K562 (cell line): ENCODE measurements around the gene TSHR. TPM values are rescaled to one million over a fixed set of nuclear protein-coding genes. Genes with fewer than 3 reads are reported as not detected.

ENCODE experiments used
- ATAC-seq: fragments of 200-7000 bp; cut with Tn5 transposase; 3 replicates; pipeline ENCODE4 v1.9.1; 2020; ENCODE audit warnings: moderate library complexity
- BruUV-seq: library from RNA; stranded (reverse); fragments of 400-500 nt; replicated peaks from 2 replicates; lab custom pipeline; 2021; lab: Mats Ljungman, UMichigan
- CTCF ChIA-PET: fragments of 300-600 bp; formaldehyde crosslinking; extraction: SDS; loops from one replicate; lab custom pipeline; 2021; ENCODE audit warnings: low intra/inter-chr PET ratio; lab: Yijun Ruan, JAX
- POLR2A ChIA-PET: fragments of 300-600, 350-650 bp; sonication (Branson Sonifier 250); formaldehyde crosslinking; extraction: SDS; loops from one replicate; lab custom pipeline; 2021; ENCODE audit warnings: antibody characterized with exemption, inconsistent platforms; lab: Yijun Ruan, JAX
- DNase-seq, 4 experiments: peaks; one replicate each; pipeline versions ENCODE4 v3.0.0 to v3.0.0-alpha.2; 2011 to 2018; ENCODE audit warnings: low spot score in 3 of 4, mixed read lengths in 3 of 4; ENCODE audit errors: extremely low read depth in 1 of 4
- FAIRE-seq: peaks from 2 replicates; lab custom pipeline; 2011; peaks lifted over from hg19 to GRCh38; lab: Jason Lieb, UNC
- H2AFZ ChIP-seq: 2 replicates; pipeline ENCODE4 v1.6.0; 2011; ENCODE audit warnings: low read depth, low read length, control low read depth, inconsistent platforms
- H3K27ac ChIP-seq: fragments of 200-600 bp; 3 replicates; pipeline ENCODE4 v1.8.0; 2011; ENCODE audit warnings: low read depth, mild to moderate bottlenecking, control low read depth, inconsistent platforms, low read length, moderate library complexity, mixed read lengths; ENCODE audit errors: extremely low read depth
- H3K27me3 ChIP-seq, 2 experiments: fragments of 300-600 bp in 1 of 2; 2 replicates in 1 of 2; 3 replicates in 1 of 2; pipeline versions ENCODE4 v1.6.0 to v1.8.0; 2011; ENCODE audit warnings: inconsistent platforms in 2 of 2, low read length in 2 of 2, mild to moderate bottlenecking in 1 of 2, mixed read lengths in 1 of 2, moderate library complexity in 1 of 2; ENCODE audit not compliant: control insufficient read depth in 2 of 2, insufficient read depth in 2 of 2
- H3K36me3 ChIP-seq: fragments of 300-600 bp; 3 replicates; pipeline ENCODE4 v1.8.0; 2011; ENCODE audit warnings: mild to moderate bottlenecking, low read length, inconsistent platforms; ENCODE audit not compliant: control insufficient read depth, insufficient read depth
- H3K4me1 ChIP-seq, 2 experiments: fragments of 200-600 bp in 1 of 2; replicated peaks in 1 of 2; 2 replicates in 1 of 2; 3 replicates in 1 of 2; pipeline versions ENCODE4 v1.5.1 to v1.8.0; 2011; ENCODE audit warnings: inconsistent platforms in 2 of 2, low read length in 2 of 2, mild to moderate bottlenecking in 1 of 2, mixed read lengths in 1 of 2, moderate library complexity in 1 of 2; ENCODE audit not compliant: control insufficient read depth in 2 of 2, insufficient read depth in 2 of 2
- H3K4me2 ChIP-seq: 2 replicates; pipeline ENCODE4 v1.6.1; 2011; ENCODE audit warnings: low read length, control low read depth, inconsistent platforms, mixed read lengths; ENCODE audit not compliant: insufficient read depth
- H3K4me3 ChIP-seq: fragments of 200-600 bp; sonication (generic), shearing (Covaris generic); 2 replicates; pipeline ENCODE4 v1.5.1; 2016; ENCODE audit warnings: control low read depth, inconsistent platforms
- H3K79me2 ChIP-seq: fragments of 200-600 bp; 3 replicates; pipeline ENCODE4 v1.8.0; 2011; ENCODE audit warnings: low read length, inconsistent platforms; ENCODE audit not compliant: control insufficient read depth, insufficient read depth
- H3K9ac ChIP-seq, 2 experiments: 2 replicates each; pipeline versions ENCODE4 v1.6.0 to v1.6.1; 2011; ENCODE audit warnings: low read depth in 2 of 2, low read length in 2 of 2, control low read depth in 1 of 2, inconsistent platforms in 1 of 2, mild to moderate bottlenecking in 1 of 2, mixed read lengths in 1 of 2; ENCODE audit not compliant: insufficient read depth in 1 of 2
- H3K9me1 ChIP-seq: one replicate; pipeline ENCODE4 v1.6.0; 2011; ENCODE audit warnings: inconsistent platforms, mild to moderate bottlenecking, low read length, moderate library complexity; ENCODE audit not compliant: control insufficient read depth, insufficient read depth
- H3K9me3 ChIP-seq: replicated peaks from 2 replicates; pipeline ENCODE4 v1.5.1; 2011; ENCODE audit warnings: low read depth, low read length, inconsistent platforms; ENCODE audit not compliant: control insufficient read depth, insufficient read depth
- H4K20me1 ChIP-seq: replicated peaks from 2 replicates; pipeline ENCODE4 v1.6.1; 2011; ENCODE audit warnings: low read length, inconsistent platforms, mixed read lengths; ENCODE audit not compliant: control insufficient read depth, insufficient read depth
- CREB5 ChIP-seq: fragments of 250-450 bp; sonication (Bioruptor Pico); IDR thresholded peaks from 2 replicates; pipeline ENCODE4 v1.5.0; 2020; ENCODE audit warnings: mild to moderate bottlenecking
- EGR1 ChIP-seq: fragments of 450-650 bp; conservative IDR thresholded peaks from 2 replicates; pipeline ENCODE4 v1.6.1; 2017; ENCODE audit warnings: mild to moderate bottlenecking
- GABPA ChIP-seq: fragments of 200-800 bp; sonication (Bioruptor generic); conservative IDR thresholded peaks from 2 replicates; pipeline ENCODE4 v1.6.1; 2016; ENCODE audit warnings: low read depth, missing genetic modification characterization, missing compliant biosample characterization
- JUNB ChIP-seq: fragments of 450-650 bp; formaldehyde crosslinking; conservative IDR thresholded peaks from 2 replicates; pipeline ENCODE4 v1.4.0; 2020; ENCODE audit warnings: mild to moderate bottlenecking
- KAT2B ChIP-seq: IDR thresholded peaks from one replicate; pipeline ENCODE4 v1.6.1; 2012; ENCODE audit warnings: low read depth, mild to moderate bottlenecking, control low read depth, inconsistent platforms, low read length, moderate library complexity
- KLF10 ChIP-seq: fragments of 250-450 bp; sonication (Bioruptor Pico); IDR thresholded peaks from 2 replicates; pipeline ENCODE4 v1.6.1; 2021; ENCODE audit warnings: matching md5 sums
- KLF6 ChIP-seq: fragments of 250-450 bp; sonication (Bioruptor Pico); IDR thresholded peaks from 2 replicates; pipeline ENCODE4 v1.4.0; 2020; ENCODE audit warnings: mild to moderate bottlenecking, moderate library complexity, borderline replicate concordance
- MAFF ChIP-seq: IDR thresholded peaks from 2 replicates; pipeline ENCODE4 v1.6.1; 2012; ENCODE audit warnings: low read length, improper control_type of control experiment
- MAFG ChIP-seq: fragments of 450-650 bp; conservative IDR thresholded peaks from 2 replicates; pipeline ENCODE4 v1.6.1; 2016; ENCODE audit warnings: missing genetic modification characterization, missing compliant biosample characterization
- MTA1 ChIP-seq: fragments of 450-650 bp; IDR thresholded peaks from 2 replicates; pipeline ENCODE4 v1.6.1; 2017; ENCODE audit warnings: borderline replicate concordance
- NBN ChIP-seq: fragments of 450-650 bp; IDR thresholded peaks from 2 replicates; pipeline ENCODE4 v1.6.1; 2016; ENCODE audit warnings: low read depth, mild to moderate bottlenecking
- NCOA2 ChIP-seq, 2 experiments: fragments of 450-650 bp; IDR thresholded peaks; 2 replicates each; pipeline ENCODE4 v1.6.1; 2018; ENCODE audit warnings: mild to moderate bottlenecking in 2 of 2, moderate library complexity in 1 of 2; ENCODE audit not compliant: partially characterized antibody in 2 of 2
- NR2C2 ChIP-seq, 2 experiments: fragments of 200-800 bp in 1 of 2; sonication (Bioruptor generic) in 1 of 2; sonication (generic) in 1 of 2; formaldehyde crosslinking in 1 of 2; IDR thresholded peaks; 2 replicates each; pipeline versions ENCODE4 v1.6.1 to v1.8.0; 2016 to 2022; ENCODE audit warnings: mild to moderate bottlenecking in 1 of 2, missing compliant biosample characterization in 1 of 2, missing genetic modification characterization in 1 of 2, missing genetic modification reagents in 1 of 2
- POLR2A ChIP-seq: fragments of 450-650 bp; conservative IDR thresholded peaks from 2 replicates; pipeline ENCODE4 v1.6.1; 2016
- SOX6 ChIP-seq: fragments of 450-650 bp; IDR thresholded peaks from 2 replicates; pipeline ENCODE4 v1.6.1; 2014; ENCODE audit warnings: mild to moderate bottlenecking
- TCF3 ChIP-seq: sonication (generic); formaldehyde crosslinking; IDR thresholded peaks from 2 replicates; pipeline ENCODE4 v1.4.0; 2020; ENCODE audit warnings: mild to moderate bottlenecking, missing genetic modification reagents
- ZNF316 ChIP-seq: fragments of 450-650 bp; IDR thresholded peaks from 2 replicates; pipeline ENCODE4 v1.6.1; 2016
- ZNF778 ChIP-seq: fragments of 450-650 bp; formaldehyde crosslinking; IDR thresholded peaks from 2 replicates; pipeline ENCODE4 v1.4.0; 2020; ENCODE audit warnings: mild to moderate bottlenecking, moderate library complexity
- WGBS: fragments of 100-300 bp; shearing (Covaris generic); methylation state at CpG from one replicate; pipeline ENCODE4 v1.1.6; 2016; ENCODE audit warnings: low coverage, mixed read lengths; ENCODE audit not compliant: insufficient coverage; ENCODE audit errors: missing lambda C conversion rate; 5-methylcytosine and 5-hydroxymethylcytosine counted together
- in situ Hi-C: fragments of 300-500 bp; cut with MboI; formaldehyde crosslinking; loops from 4 replicates; pipeline ENCODE4 v1.15.0; 2018; ENCODE audit warnings: inconsistent platforms, mixed read lengths
- intact Hi-C: fragments of 100-400 bp; cut with micrococcal nuclease; formaldehyde crosslinking; loops from 2 replicates; pipeline ENCODE4 v1.14.2; 2022
- polyA plus RNA-seq, 8 experiments: library from polyadenylated mRNA; depleted of rRNA in 4 of 8; stranded (reverse) in 5 of 8; unstranded in 3 of 8; fragments of >200 nt; fragmentation: Nextera tagmentation in 2 of 8; fragmentation: Illumina TruSeq in 1 of 8; extraction: Ambion mirVana in 2 of 8; extraction: Trizol in 1 of 8; gene quantifications; 2 replicates each; pipeline versions ENCODE4 v1.2.1 to v1.2.3, GENCODE V29; 2011 to 2014; ENCODE audit warnings: inconsistent platforms in 1 of 8, missing spikeins in 1 of 8
- total RNA-seq, 7 experiments: library from RNA; depleted of rRNA in 6 of 7; stranded (reverse); fragments of >200 nt in 6 of 7; fragmentation: Illumina TruSeq in 2 of 7; extraction: Trizol in 2 of 7; gene quantifications; 2 replicates each; pipeline versions ENCODE4 v1.2.1 to v1.2.3, GENCODE V29; 2011 to 2021; ENCODE audit warnings: low replicate concordance in 1 of 7

TSHR gene
- total and polyA plus RNA-seq, 9 of the 15 experiments (the other 6 are each of a cell fraction or from before 2014, with no cell fraction given): 0.01 to 0.10 TPM; not detected in 7

DNA sequence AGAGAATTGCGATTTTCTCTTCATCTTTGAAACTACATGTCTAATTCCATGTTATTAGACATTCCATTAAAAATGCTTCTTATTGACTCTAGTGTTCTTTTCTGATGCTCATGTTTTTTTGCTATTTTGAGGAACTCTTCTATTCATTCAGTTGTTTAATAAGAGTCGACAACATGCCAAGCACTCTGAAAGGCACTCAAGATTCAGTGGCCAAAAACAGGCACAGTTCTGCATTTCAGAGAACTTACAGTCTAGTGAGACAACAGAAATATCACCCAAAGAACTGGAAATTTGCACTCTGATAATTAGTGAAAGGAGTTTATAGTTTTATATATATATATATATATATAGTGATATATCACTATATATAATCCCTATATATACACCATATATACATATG, 111.7 kb downstream of the TSHR start:
- ATAC-seq: no peak
- BruUV-seq: no TSS peak
- intact Hi-C loops (no loop called here), in situ Hi-C loops (no loop called here)
- Histone ChIP-seq H4K20me1 (no peaks in the 10 kb centered on the region), H3K4me1 (no peaks in the 10 kb centered on the region), H3K79me2 (no peaks in the 10 kb centered on the region), H3K4me2 (no peak overlapping the region), H3K4me3 (no peak overlapping the region), H3K9me3 (no peaks in the 10 kb centered on the region), H3K27me3 (no peaks in the 10 kb centered on the region; a peak in 1 of 5 replicates), H3K36me3 (no peaks in the 10 kb centered on the region), H3K27ac (no peak overlapping the region), H2AFZ (no peak overlapping the region)
- WGBS: 12% methylated on average over 2 of the region's 2 CpGs
- CTCF ChIA-PET: no interaction called here
- no peak for DNase-seq
- no peak for FAIRE-seq
- no peak for TF ChIP-seq KAT2B
- TF ChIP-seq, all 486 proteins: peak for 0
- Histone ChIP-seq H3K9ac (no peak overlapping the region), H3K9me1 (no peaks in the 10 kb centered on the region)
- POLR2A ChIA-PET: no interaction called here

DNA sequence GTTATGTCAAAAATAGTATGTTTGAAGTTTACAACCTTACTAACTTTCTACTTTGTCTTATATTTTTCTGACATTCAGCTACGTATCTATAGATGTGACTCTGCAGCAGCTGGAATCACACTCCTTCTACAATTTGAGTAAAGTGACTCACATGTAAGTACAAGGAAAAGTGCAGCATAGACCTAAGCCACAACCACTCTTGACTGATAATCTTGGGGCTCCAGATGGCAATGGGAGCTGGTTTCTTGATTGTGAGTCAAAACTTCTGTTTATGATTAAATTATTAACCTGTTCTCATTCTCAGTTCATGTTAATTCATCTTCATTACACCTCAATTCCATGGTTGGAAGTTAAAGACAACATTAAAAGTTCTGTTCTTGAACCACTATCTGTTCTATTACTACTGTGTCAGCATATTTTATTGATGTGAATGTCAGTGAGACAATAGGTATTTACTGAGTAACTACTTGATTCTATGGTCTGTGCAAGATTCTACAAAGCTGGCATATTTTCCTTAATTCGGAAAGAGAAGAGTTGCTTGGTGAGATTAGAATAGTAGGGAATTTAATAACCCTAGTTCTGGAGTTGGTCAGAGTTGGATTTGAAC, 112.9 kb downstream of the TSHR start:
- no peak overlapping the region for H3K4me2 ChIP-seq
- H3K9ac ChIP-seq: no peak overlapping the region
- H3K27me3 ChIP-seq: no peaks in the 10 kb centered on the region; a peak in 1 of 5 replicates
- no peak overlapping the region for H3K27ac ChIP-seq
- CTCF ChIA-PET: no interaction called here
- H3K36me3 ChIP-seq: no peaks in the 10 kb centered on the region
- BruUV-seq: no TSS peak
- intact Hi-C loops: no loop called here
- 5% methylated on average over 2 of the region's 2 CpGs for WGBS
- H3K9me1 ChIP-seq: no peaks in the 10 kb centered on the region
- no peaks in the 10 kb centered on the region for H3K79me2 ChIP-seq
- no peaks in the 10 kb centered on the region for H3K9me3 ChIP-seq
- H3K4me3 ChIP-seq: no peak overlapping the region
- no peaks in the 10 kb centered on the region for H3K4me1 ChIP-seq
- in situ Hi-C loops: no loop called here
- no peak for FAIRE-seq
- no peak overlapping the region for H2AFZ ChIP-seq
- ATAC-seq: no peak
- POLR2A ChIA-PET: no interaction called here
- H4K20me1 ChIP-seq: no peaks in the 10 kb centered on the region
- DNase-seq: no peak
- TF ChIP-seq MTA1: no peak
- TF ChIP-seq MAFF: peak; percentile 70
- no peak for TF ChIP-seq POLR2A
- no peak for TF ChIP-seq NR2C2 (CRISPR knock-in tag; IDR thresholded peaks at IDR 0.05)
- TF ChIP-seq NR2C2 (tag; IDR thresholded peaks at IDR 0.05): no peak
- TF ChIP-seq NCOA2 (IDR thresholded peaks at IDR 0.05; ENCODE audit: partially characterized antibody in 2 of 2): no peak
- peak; percentile 25; the same call in 1 of the 2 replicates for TF ChIP-seq TCF3 (CRISPR knock-in tag)
- peak; percentile 37 for TF ChIP-seq MAFG
- TF ChIP-seq KLF10 (CRISPR knock-in tag): no peak
- no peak for TF ChIP-seq KLF6 (CRISPR knock-in tag)
- TF ChIP-seq ZNF316: peak; percentile 82
- TF ChIP-seq GABPA: no peak
- TF ChIP-seq CREB5 (CRISPR knock-in tag): no peak
- no peak for TF ChIP-seq ZNF778
- TF ChIP-seq JUNB (CRISPR knock-in tag): no peak
- TF ChIP-seq NBN: no peak
- TF ChIP-seq SOX6: no peak
- no peak for TF ChIP-seq EGR1
